ENCODE results near the gene NAPSA. TPM values are rescaled to one million over a fixed set of nuclear protein-coding genes. Genes with fewer than 3 reads are reported as not detected.

NAPSA gene
- total and polyA plus RNA-seq, 9 of the 15 experiments (the other 6 are each of a cell fraction or from before 2014, with no cell fraction given) = 0.25 to 1.9 (median 0.69) TPM

GRCh38 chr19:50315773-50316448 lies 49.5 kb downstream of the NAPSA start (continued):
- no peak for TF ChIP-seq SMAD1 (IDR thresholded peaks at IDR 0.05; ENCODE audit: low read depth, low read length, partially characterized antibody)
- no peak for TF ChIP-seq ZMIZ1 (IDR thresholded peaks at IDR 0.05; ENCODE audit: low read depth in 2 of 2, low read length in 2 of 2)
- TF ChIP-seq ZNF318 (IDR thresholded peaks at IDR 0.05; ENCODE audit: borderline replicate concordance in 1 of 2, low read depth in 1 of 2) = no peak
- no peak for TF ChIP-seq NFYB (IDR thresholded peaks at IDR 0.05; ENCODE audit: extremely low read depth, insufficient read length)
- no peak for TF ChIP-seq SP2 (IDR thresholded peaks at IDR 0.05; ENCODE audit: extremely low read depth, low read depth, low read length, poor library complexity, severe bottlenecking)
- TF ChIP-seq NRF1 (conservative IDR thresholded peaks at IDR 0.05 in 1 of 2, IDR thresholded peaks at IDR 0.05 in 1 of 2) = no peak
- no peak for TF ChIP-seq ZSCAN32 (CRISPR knock-in tag; IDR thresholded peaks at IDR 0.05)
- TF ChIP-seq ZNF644 (tag; IDR thresholded peaks at IDR 0.05; ENCODE audit: low read depth) = no peak
- peak; percentile 24; the same call in 1 of the 2 replicates for TF ChIP-seq PHF8 (IDR thresholded peaks at IDR 0.05; ENCODE audit: borderline replicate concordance, low read length)
- TF ChIP-seq FOXP1 (CRISPR knock-in tag; IDR thresholded peaks at IDR 0.05) = no peak
- TF ChIP-seq ELF4 (CRISPR knock-in tag; IDR thresholded peaks at IDR 0.05) = 0 out of 2 replicates have a peak, but pooled peaks have one; percentile 45
- TF ChIP-seq, protein P1, sequence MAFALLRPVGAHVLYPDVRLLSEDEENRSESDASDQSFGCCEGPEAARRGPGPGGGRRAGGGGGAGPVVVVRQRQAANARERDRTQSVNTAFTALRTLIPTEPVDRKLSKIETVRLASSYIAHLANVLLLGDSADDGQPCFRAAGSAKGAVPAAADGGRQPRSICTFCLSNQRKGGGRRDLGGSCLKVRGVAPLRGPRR (CRISPR knock-in tag; IDR thresholded peaks at IDR 0.05) = no peak
- TF ChIP-seq PCBP1 (IDR thresholded peaks at IDR 0.05; ENCODE audit: low read depth, low read length, poor library complexity, severe bottlenecking) = no peak

Measured in K562 (cell line).